Measurements from ENCODE around the gene PLPP7. TPM values are rescaled to one million over a fixed set of nuclear protein-coding genes. Genes with fewer than 3 reads are reported as not detected.

The PLPP7 gene
- total and polyA plus RNA-seq, 11 donors: 56.1 to 293 (median 109) TPM

DNA sequence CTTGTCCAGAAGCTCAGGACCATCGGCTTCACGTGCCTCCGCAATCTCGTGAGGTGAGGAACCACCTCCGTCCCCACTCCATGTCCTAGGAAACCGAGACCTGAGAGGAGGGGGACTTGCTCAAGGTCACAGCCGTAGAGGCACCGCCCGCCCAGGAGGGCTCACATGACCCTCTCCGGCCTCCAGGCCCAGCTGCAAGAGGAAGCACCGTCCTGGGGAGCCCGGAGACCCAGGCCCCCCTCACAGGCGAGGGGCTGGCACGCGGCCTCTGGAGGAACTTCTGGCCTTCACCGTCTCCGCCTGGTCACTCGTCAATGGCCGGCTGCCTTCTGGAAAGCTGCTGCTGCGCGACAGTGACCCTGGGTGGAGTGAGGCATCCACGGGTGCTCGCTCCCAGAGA lies 37.4 kb upstream of the PLPP7 start:
- peak in 1 of 5 donors; percentile 68 for DNase-seq
- H3K27ac ChIP-seq: peak overlapping the region in 5 of 12 donors; percentile 0 to 97 (median 84)

DNA sequence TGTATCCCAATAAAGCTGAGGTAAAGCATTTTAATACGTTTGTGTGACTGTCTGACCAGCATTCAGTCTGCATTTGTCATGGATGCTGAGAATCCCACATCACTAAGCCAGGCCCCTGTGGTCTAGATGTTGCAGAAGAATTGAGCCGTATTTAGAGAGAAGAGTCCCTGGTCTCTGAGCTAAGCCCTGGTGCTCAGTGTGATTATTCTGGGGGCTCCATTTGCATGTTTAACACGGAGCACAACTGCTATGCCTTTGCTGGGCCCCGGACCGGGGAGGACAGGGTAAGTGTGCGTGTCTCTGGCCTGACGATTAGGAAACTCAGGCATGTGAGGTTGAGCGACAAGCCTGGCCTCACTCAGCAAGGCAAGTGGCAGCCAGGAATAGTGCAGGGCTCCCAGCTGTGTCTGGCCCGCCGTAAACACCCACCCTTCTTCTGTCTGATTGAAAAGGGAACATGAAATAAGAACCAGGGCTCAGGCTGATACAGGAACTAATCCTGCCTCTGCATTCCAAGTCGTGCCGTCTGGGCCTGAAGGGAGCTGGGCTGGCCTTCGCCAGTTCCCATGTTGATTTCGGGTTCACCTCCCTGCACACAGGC lies 35.5 kb upstream of the PLPP7 start:
- TF ChIP-seq, protein P1, sequence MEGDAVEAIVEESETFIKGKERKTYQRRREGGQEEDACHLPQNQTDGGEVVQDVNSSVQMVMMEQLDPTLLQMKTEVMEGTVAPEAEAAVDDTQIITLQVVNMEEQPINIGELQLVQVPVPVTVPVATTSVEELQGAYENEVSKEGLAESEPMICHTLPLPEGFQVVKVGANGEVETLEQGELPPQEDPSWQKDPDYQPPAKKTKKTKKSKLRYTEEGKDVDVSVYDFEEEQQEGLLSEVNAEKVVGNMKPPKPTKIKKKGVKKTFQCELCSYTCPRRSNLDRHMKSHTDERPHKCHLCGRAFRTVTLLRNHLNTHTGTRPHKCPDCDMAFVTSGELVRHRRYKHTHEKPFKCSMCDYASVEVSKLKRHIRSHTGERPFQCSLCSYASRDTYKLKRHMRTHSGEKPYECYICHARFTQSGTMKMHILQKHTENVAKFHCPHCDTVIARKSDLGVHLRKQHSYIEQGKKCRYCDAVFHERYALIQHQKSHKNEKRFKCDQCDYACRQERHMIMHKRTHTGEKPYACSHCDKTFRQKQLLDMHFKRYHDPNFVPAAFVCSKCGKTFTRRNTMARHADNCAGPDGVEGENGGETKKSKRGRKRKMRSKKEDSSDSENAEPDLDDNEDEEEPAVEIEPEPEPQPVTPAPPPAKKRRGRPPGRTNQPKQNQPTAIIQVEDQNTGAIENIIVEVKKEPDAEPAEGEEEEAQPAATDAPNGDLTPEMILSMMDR (IDR thresholded peaks at IDR 0.05): no peak
- TF ChIP-seq POLR2A (IDR thresholded peaks at IDR 0.05): peak in 1 of 2 donors; percentile 31
- DNase-seq: peak; percentile 67 to 90 (median 81)
- ATAC-seq: peak; percentile 82 to 86 (median 86)
- no peaks in the 10 kb centered on the region for H3K27me3 ChIP-seq
- peak overlapping the region; percentile 61 to 97 (median 78) for H3K27ac ChIP-seq
- intact Hi-C loops (cut with DNase I): no loop called here
- no peaks in the 10 kb centered on the region for H3K9me3 ChIP-seq
- H3K36me3 ChIP-seq: peaks cover 0 to 11% (median 5%) of the 10 kb centered on the region in 9 donors
- 35 to 44% (median 42%) methylated on average over 7 to 14 of the region's 14 CpGs for WGBS, 4 donors
- peaks cover 0 to 74% (median 38%) of the 10 kb centered on the region in 12 donors for H3K4me1 ChIP-seq
- no peak overlapping the region for H3K4me3 ChIP-seq

More for the DNA sequence above, 37.4 kb upstream of the PLPP7 start:
- Histone ChIP-seq H3K4me3 (peak overlapping the region in 8 of 12 donors; percentile 10 to 63 (median 19)), H3K9me3 (no peaks in the 10 kb centered on the region), H3K36me3 (no peaks in the 10 kb centered on the region), H3K27me3 (no peaks in the 10 kb centered on the region), H3K4me1 (peaks cover 0 to 55% (median 27%) of the 10 kb centered on the region in 12 donors)
- peak in 1 of 4 donors; percentile 2 for ATAC-seq
- intact Hi-C loops (cut with DNase I): no loop called here
- TF ChIP-seq POLR2A (IDR thresholded peaks at IDR 0.05): no peak
- TF ChIP-seq, protein P1 (IDR thresholded peaks at IDR 0.05): no peak
- 88 to 93% (median 91%) methylated on average over 16 to 23 of the region's 23 CpGs for WGBS, 4 donors

DNA sequence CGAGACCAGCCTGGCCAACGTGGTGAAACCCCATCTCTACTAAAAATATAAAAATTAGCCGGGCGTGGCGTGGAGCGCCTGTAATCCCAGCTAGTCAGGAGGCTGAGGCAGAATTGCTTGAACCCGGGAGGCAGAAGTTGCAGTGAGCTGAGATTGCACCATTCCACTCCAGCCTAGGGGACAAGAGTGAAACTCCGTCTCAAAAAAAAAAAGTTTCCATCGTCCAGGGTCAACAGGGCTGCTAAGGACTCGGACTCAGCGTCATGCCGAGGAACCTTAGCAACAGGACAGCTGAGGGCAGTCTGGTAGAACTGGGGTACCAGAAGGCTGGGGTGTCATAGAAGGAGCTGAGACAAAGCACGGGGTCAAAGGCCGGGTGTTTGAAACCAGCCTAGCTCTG lies 34.9 kb upstream of the PLPP7 start:
- Histone ChIP-seq H3K27me3 (no peaks in the 10 kb centered on the region), H3K36me3 (peaks cover 0 to 17% (median 11%) of the 10 kb centered on the region in 9 donors), H3K27ac (peak overlapping the region; percentile 61 to 97 (median 81)), H3K4me1 (peaks cover 0 to 74% (median 41%) of the 10 kb centered on the region in 12 donors), H3K9me3 (no peaks in the 10 kb centered on the region), H3K4me3 (no peak overlapping the region)
- ATAC-seq (no peak), DNase-seq (no peak)
- WGBS, 4 donors: 81 to 88% (median 87%) methylated on average over 14 of the region's 14 CpGs
- no peak for TF ChIP-seq POLR2A (IDR thresholded peaks at IDR 0.05)
- TF ChIP-seq, protein P1 (IDR thresholded peaks at IDR 0.05): no peak
- intact Hi-C loops (cut with DNase I): no loop called here

DNA sequence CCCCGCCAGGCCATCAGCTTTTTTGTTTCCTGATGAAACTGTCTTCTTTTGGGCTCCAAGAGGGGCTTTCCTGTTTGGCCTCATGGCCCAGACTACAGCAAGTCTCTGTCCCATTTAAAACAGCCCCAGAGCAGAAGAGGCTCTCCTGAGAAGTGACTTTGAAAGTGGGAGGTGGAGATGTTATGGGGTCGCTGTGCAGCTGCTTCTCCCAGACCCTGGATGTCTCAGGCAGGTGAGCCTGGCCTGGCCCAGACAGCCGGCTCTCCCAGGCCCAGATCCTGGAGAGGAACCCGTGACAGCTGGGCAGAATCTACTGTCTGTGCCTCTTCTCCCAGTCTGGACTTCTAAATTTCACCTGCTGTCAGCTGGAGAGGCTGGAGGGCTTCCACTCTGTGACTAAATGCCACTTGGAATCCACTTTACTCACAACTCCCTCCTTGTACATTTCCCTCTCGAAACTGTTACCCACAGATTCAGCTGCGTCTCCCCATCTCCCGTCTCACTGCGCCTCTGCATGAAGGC lies 33.8 kb upstream of the PLPP7 start:
- ATAC-seq (no peak), DNase-seq (peak in 4 of 5 donors; percentile 21 to 57 (median 38))
- H3K27ac ChIP-seq: peak overlapping the region in 11 of 12 donors; percentile 67 to 97 (median 83)

More for the DNA sequence above, 33.8 kb upstream of the PLPP7 start:
- Histone ChIP-seq H3K4me1 (peaks cover 0 to 74% (median 41%) of the 10 kb centered on the region in 12 donors), H3K36me3 (peaks cover 0 to 28% (median 22%) of the 10 kb centered on the region in 9 donors), H3K4me3 (peak overlapping the region in 2 of 12 donors; percentile 10 to 30), H3K9me3 (no peaks in the 10 kb centered on the region), H3K27me3 (no peaks in the 10 kb centered on the region)
- WGBS, 4 donors: 53 to 63% (median 58%) methylated on average over 8 of the region's 8 CpGs
- no peak for TF ChIP-seq POLR2A (IDR thresholded peaks at IDR 0.05)
- TF ChIP-seq, protein P1 (IDR thresholded peaks at IDR 0.05): no peak
- intact Hi-C loops (cut with DNase I): no loop called here

All from heart left ventricle (tissue), 16 donors.